WTC11 (cell line): ENCODE data around the gene PMP22. TPM values are rescaled to one million over a fixed set of nuclear protein-coding genes. Genes with fewer than 3 reads are reported as not detected.

Source experiments
- ATAC-seq: fragments of 200-7000 bp; cut with Tn5 transposase; 2 replicates; pipeline ENCODE4 v1.10.0; 2021; ENCODE audit warnings: mild to moderate bottlenecking, moderate library complexity
- CTCF ChIA-PET: fragments of 300-600 bp; sonication (Branson Sonifier 250); formaldehyde crosslinking; loops from one replicate; lab custom pipeline; 2021; ENCODE audit warnings: antibody characterized with exemption; lab: Charles Lee
- POLR2A ChIA-PET: fragments of 350-600 bp; sonication (Branson Sonifier 250); formaldehyde crosslinking; loops from one replicate; lab custom pipeline; 2021; ENCODE audit warnings: antibody characterized with exemption; lab: Charles Lee
- DNase-seq: peaks from one replicate; pipeline ENCODE4 v3.0.0; 2021; ENCODE audit warnings: low spot score
- H3K27ac Mint-ChIP-seq: 2 replicates; pipeline ENCODE4 v1.8.0; 2021; ENCODE audit warnings: mixed read lengths
- H3K27me3 Mint-ChIP-seq: 2 replicates; pipeline ENCODE4 v1.8.0; 2021; ENCODE audit warnings: low read depth, mild to moderate bottlenecking, moderate library complexity, mixed read lengths
- H3K36me3 Mint-ChIP-seq: 2 replicates; pipeline ENCODE4 v1.8.0; 2021; ENCODE audit warnings: mixed read lengths
- H3K4me1 Mint-ChIP-seq: 2 replicates; pipeline ENCODE4 v1.8.0; 2022; ENCODE audit warnings: mixed read lengths
- H3K4me3 Mint-ChIP-seq: 2 replicates; pipeline ENCODE4 v1.8.0; 2021; ENCODE audit warnings: mild to moderate bottlenecking, moderate library complexity, mixed read lengths
- H3K9me3 Mint-ChIP-seq: 2 replicates; pipeline ENCODE4 v1.8.0; 2021; ENCODE audit warnings: mixed read lengths
- CBFB ChIP-seq: sonication (generic); formaldehyde crosslinking; IDR thresholded peaks from 2 replicates; pipeline ENCODE4 v1.8.1; 2022; ENCODE audit warnings: mild to moderate bottlenecking, low read depth, missing genetic modification reagents
- FOXP1 ChIP-seq: sonication (generic); formaldehyde crosslinking; IDR thresholded peaks from 2 replicates; pipeline ENCODE4 v1.8.0; 2022; ENCODE audit warnings: missing genetic modification reagents, mild to moderate bottlenecking, moderate library complexity, borderline replicate concordance
- IRF2 ChIP-seq: sonication (generic); formaldehyde crosslinking; IDR thresholded peaks from 2 replicates; pipeline ENCODE4 v1.8.0; 2022; ENCODE audit warnings: low read depth, missing genetic modification reagents, borderline replicate concordance
- PRRX2 ChIP-seq: fragments of 250-450 bp; sonication (Bioruptor Pico); IDR thresholded peaks from 2 replicates; pipeline ENCODE4 v1.8.0; 2021; ENCODE audit warnings: mild to moderate bottlenecking
- ZBTB21 ChIP-seq: sonication (generic); formaldehyde crosslinking; IDR thresholded peaks from 2 replicates; pipeline ENCODE4 v1.8.1; 2023; ENCODE audit warnings: mild to moderate bottlenecking, missing genetic modification reagents, borderline replicate concordance
- ZNF219 ChIP-seq: sonication (generic); formaldehyde crosslinking; IDR thresholded peaks from 2 replicates; pipeline ENCODE4 v1.8.0; 2023; ENCODE audit warnings: missing genetic modification reagents, mild to moderate bottlenecking, borderline replicate concordance
- ZNF263 ChIP-seq: sonication (generic); formaldehyde crosslinking; IDR thresholded peaks from 2 replicates; pipeline ENCODE4 v1.8.1; 2022; ENCODE audit warnings: low read depth, mild to moderate bottlenecking, moderate library complexity, missing genetic modification reagents
- ZNF423 ChIP-seq: fragments of 250-450 bp; sonication (Bioruptor Pico); IDR thresholded peaks from 2 replicates; pipeline ENCODE4 v2.1.2; 2022; ENCODE audit warnings: mild to moderate bottlenecking, moderate library complexity
- total RNA-seq: library from RNA; stranded (reverse); gene quantifications from 3 replicates; pipeline ENCODE4 v1.2.3, GENCODE V29; 2021
- TF ChIP-seq, protein P1 (sequence below): fragments of 250-450 bp; sonication (Bioruptor Pico); IDR thresholded peaks from 2 replicates; pipeline ENCODE4 v1.9.0; 2021; ENCODE audit warnings: mild to moderate bottlenecking
- TF ChIP-seq, protein P2 (sequence below): fragments of 250-450 bp; sonication (Bioruptor Pico); IDR thresholded peaks from 2 replicates; pipeline ENCODE4 v2.1.2; 2022; ENCODE audit warnings: mild to moderate bottlenecking, moderate library complexity
- TF ChIP-seq, protein P3 (sequence below): sonication (generic); formaldehyde crosslinking; IDR thresholded peaks from 2 replicates; pipeline ENCODE4 v1.8.0; 2022; ENCODE audit warnings: mild to moderate bottlenecking, missing genetic modification reagents
- TF ChIP-seq, protein P4 (sequence below): fragments of 250-450 bp; sonication (Bioruptor Pico); IDR thresholded peaks from 2 replicates; pipeline ENCODE4 v1.9.0; 2021; ENCODE audit warnings: moderate library complexity, mild to moderate bottlenecking, inconsistent platforms, borderline replicate concordance
- TF ChIP-seq, protein P5 (sequence below): sonication (generic); formaldehyde crosslinking; IDR thresholded peaks from 2 replicates; pipeline ENCODE4 v1.8.0; 2022; ENCODE audit warnings: missing genetic modification reagents
- TF ChIP-seq, protein P6 (sequence below): sonication (generic); formaldehyde crosslinking; IDR thresholded peaks from 2 replicates; pipeline ENCODE4 v1.8.1; 2022; ENCODE audit warnings: low read depth, missing genetic modification reagents, borderline replicate concordance
- TF ChIP-seq, protein P7 (sequence below): sonication (generic); formaldehyde crosslinking; IDR thresholded peaks from 2 replicates; pipeline ENCODE4 v1.8.1; 2022; ENCODE audit warnings: mild to moderate bottlenecking, missing genetic modification reagents, moderate library complexity, borderline replicate concordance

PMP22 gene
- total RNA-seq, 1 experiment from 2014 or later, result 3.0 TPM

DNA sequence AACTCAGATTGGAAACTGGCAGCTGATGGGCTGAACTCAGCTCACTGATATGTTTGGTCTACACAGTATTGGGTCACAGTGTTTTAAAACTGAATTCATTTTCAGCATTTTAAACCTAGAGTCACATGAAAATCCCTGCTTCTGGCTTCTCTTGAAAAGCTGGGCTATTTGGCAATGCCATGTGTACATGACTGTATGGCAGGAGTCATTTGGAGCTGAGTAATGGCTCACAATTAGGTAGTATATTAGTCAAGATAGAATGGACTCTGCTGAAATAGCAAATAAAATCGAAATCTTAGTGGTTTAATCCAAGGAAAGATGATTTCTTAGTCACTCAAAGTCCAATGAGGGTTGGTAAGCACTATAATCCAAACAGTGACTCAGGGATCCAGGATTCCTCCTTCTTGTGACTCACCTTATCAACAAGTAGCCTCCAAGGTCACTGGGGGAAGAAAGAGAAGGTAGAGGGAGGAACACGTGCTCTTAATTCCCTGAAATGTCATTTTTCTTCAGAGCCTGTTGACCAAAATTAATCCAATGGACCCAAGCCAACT, 13.9 kb upstream of the PMP22 start (continued):
- no peak for TF ChIP-seq PRRX2 (CRISPR knock-in tag)

DNA sequence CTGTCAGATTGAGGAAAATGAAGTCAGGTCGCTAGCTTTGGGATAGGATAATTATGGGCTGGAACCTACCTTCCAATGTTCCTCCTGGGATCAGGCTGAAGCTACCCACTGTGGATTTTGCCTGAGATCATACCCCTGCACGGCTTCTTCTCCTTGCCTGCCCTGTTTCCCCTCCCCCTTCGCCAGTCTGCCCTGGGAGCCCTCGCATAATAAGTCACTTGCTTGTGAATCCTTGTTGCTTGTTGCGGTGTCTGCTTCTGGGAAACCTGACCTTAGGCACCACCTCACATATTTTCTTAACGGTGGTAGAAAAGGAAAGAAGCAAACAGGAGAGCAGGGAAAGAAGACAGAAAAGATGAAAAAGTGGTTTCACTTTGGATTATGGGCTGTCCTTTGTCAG, 13.3 kb upstream of the PMP22 start:
- peak; percentile 36 for ATAC-seq
- POLR2A ChIA-PET, result no interaction called here
- Mint-ChIP-seq H3K9me3 (peaks cover 37% of the 10 kb centered on the region), H3K27ac (no peak overlapping the region), H3K4me1 (peaks cover 9% of the 10 kb centered on the region), H3K27me3 (peaks cover 9% of the 10 kb centered on the region), H3K4me3 (0 out of 2 replicates have a peak overlapping the region, but pooled peaks have one; percentile 1), H3K36me3 (peaks cover 9% of the 10 kb centered on the region; the same call in 1 of the 2 replicates)
- no peak for DNase-seq
- TF ChIP-seq ZNF219 (CRISPR knock-in tag), result no peak
- CTCF ChIA-PET, result interaction anchor here (1.1 to 1.5 kb wide), 2 partner anchors 16 to 225 kb away, joined by 4 to 5 read pairs; no protein-coding TSS in a partner anchor

DNA sequence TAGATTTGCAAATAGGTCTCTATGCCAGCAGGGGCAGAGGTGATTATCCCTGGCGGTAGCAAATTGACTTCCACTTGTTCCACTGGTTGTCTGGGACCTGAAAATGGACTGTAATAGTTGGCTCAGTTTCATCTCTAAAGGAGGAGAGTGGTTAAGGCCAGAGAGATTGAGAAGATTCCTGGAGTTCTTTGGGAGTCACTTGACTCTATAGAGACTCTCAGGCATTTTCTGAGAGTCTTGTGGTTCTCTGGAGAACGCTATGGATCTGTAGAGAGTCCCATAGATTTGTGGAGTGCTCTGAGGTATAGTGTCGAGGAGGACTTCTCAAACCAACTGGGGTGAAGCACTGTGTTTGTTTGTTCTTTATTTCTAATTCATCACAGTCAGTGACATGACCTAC, 8.9 kb upstream of the PMP22 start:
- peaks cover 9% of the 10 kb centered on the region; the same call in 1 of the 2 replicates for H3K36me3 Mint-ChIP-seq
- ATAC-seq, result no peak
- no peak overlapping the region for H3K27ac Mint-ChIP-seq
- ChIA-PET CTCF (no interaction called here), POLR2A (no interaction called here)
- no peak for DNase-seq
- peaks cover 9% of the 10 kb centered on the region for H3K27me3 Mint-ChIP-seq
- H3K4me3 Mint-ChIP-seq, result no peak overlapping the region
- TF ChIP-seq ZNF263 (CRISPR knock-in tag) (no peak), PRRX2 (CRISPR knock-in tag) (no peak)
- peaks cover 9% of the 10 kb centered on the region for H3K4me1 Mint-ChIP-seq
- H3K9me3 Mint-ChIP-seq, result peaks cover 30% of the 10 kb centered on the region

DNA sequence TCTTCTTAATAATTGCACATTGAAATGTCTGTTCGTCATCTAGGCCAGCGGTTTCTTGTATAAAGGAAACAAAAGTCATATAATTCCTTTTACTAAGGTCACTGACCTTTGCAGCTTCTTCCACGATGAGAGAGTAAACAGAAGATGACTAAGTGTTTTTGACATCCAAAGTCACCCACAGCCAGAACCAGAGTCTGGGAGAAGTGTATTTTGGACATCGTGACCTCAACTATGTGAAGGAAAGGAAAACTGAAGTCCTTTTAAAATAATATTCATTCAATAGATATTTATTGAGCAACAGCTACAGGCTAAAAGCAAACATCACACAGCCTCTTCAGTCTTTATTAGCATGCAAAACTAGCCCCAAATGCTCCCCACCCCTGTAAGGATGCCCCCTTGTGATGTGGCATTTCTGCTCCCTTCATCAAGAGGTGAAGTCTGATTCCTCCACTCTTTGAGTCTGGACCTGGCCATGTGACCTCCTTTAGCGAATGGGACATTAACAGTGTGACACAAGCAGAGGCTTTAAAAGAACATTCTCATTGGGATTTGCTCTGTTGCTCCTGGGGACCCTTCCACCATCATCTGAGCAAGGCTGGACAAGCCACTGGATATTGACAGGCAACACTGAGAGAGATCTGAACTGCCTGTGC, 8.1 kb upstream of the PMP22 start:
- DNase-seq (no peak), ATAC-seq (no peak)
- H3K27me3 Mint-ChIP-seq, result peaks cover 8% of the 10 kb centered on the region
- peaks cover 27% of the 10 kb centered on the region for H3K9me3 Mint-ChIP-seq
- no peak overlapping the region for H3K4me3 Mint-ChIP-seq
- ChIA-PET POLR2A (no interaction called here), CTCF (no interaction called here)
- H3K36me3 Mint-ChIP-seq, result peaks cover 9% of the 10 kb centered on the region; the same call in 1 of the 2 replicates
- H3K27ac Mint-ChIP-seq, result no peak overlapping the region
- H3K4me1 Mint-ChIP-seq, result peaks cover 5% of the 10 kb centered on the region
- TF ChIP-seq, protein P1, sequence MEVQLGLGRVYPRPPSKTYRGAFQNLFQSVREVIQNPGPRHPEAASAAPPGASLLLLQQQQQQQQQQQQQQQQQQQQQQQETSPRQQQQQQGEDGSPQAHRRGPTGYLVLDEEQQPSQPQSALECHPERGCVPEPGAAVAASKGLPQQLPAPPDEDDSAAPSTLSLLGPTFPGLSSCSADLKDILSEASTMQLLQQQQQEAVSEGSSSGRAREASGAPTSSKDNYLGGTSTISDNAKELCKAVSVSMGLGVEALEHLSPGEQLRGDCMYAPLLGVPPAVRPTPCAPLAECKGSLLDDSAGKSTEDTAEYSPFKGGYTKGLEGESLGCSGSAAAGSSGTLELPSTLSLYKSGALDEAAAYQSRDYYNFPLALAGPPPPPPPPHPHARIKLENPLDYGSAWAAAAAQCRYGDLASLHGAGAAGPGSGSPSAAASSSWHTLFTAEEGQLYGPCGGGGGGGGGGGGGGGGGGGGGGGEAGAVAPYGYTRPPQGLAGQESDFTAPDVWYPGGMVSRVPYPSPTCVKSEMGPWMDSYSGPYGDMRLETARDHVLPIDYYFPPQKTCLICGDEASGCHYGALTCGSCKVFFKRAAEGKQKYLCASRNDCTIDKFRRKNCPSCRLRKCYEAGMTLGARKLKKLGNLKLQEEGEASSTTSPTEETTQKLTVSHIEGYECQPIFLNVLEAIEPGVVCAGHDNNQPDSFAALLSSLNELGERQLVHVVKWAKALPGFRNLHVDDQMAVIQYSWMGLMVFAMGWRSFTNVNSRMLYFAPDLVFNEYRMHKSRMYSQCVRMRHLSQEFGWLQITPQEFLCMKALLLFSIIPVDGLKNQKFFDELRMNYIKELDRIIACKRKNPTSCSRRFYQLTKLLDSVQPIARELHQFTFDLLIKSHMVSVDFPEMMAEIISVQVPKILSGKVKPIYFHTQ (CRISPR knock-in tag), result no peak
- TF ChIP-seq, protein P2, sequence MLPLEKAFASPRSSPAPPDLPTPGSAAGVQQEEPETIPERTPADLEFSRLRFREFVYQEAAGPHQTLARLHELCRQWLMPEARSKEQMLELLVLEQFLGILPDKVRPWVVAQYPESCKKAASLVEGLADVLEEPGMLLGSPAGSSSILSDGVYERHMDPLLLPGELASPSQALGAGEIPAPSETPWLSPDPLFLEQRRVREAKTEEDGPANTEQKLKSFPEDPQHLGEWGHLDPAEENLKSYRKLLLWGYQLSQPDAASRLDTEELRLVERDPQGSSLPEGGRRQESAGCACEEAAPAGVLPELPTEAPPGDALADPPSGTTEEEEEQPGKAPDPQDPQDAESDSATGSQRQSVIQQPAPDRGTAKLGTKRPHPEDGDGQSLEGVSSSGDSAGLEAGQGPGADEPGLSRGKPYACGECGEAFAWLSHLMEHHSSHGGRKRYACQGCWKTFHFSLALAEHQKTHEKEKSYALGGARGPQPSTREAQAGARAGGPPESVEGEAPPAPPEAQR (CRISPR knock-in tag), result no peak
- TF ChIP-seq, protein P3, sequence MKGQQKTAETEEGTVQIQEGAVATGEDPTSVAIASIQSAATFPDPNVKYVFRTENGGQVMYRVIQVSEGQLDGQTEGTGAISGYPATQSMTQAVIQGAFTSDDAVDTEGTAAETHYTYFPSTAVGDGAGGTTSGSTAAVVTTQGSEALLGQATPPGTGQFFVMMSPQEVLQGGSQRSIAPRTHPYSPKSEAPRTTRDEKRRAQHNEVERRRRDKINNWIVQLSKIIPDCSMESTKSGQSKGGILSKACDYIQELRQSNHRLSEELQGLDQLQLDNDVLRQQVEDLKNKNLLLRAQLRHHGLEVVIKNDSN, result no peak
- no peak for TF ChIP-seq CBFB (CRISPR knock-in tag)
- TF ChIP-seq ZNF423 (CRISPR knock-in tag), result no peak
- TF ChIP-seq ZBTB21 (CRISPR knock-in tag), result no peak
- TF ChIP-seq, protein P4, sequence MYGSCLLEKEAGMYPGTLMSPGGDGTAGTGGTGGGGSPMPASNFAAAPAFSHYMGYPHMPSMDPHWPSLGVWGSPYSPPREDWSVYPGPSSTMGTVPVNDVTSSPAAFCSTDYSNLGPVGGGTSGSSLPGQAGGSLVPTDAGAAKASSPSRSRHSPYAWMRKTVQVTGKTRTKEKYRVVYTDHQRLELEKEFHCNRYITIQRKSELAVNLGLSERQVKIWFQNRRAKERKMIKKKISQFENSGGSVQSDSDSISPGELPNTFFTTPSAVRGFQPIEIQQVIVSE, result no peak
- TF ChIP-seq, protein P5, sequence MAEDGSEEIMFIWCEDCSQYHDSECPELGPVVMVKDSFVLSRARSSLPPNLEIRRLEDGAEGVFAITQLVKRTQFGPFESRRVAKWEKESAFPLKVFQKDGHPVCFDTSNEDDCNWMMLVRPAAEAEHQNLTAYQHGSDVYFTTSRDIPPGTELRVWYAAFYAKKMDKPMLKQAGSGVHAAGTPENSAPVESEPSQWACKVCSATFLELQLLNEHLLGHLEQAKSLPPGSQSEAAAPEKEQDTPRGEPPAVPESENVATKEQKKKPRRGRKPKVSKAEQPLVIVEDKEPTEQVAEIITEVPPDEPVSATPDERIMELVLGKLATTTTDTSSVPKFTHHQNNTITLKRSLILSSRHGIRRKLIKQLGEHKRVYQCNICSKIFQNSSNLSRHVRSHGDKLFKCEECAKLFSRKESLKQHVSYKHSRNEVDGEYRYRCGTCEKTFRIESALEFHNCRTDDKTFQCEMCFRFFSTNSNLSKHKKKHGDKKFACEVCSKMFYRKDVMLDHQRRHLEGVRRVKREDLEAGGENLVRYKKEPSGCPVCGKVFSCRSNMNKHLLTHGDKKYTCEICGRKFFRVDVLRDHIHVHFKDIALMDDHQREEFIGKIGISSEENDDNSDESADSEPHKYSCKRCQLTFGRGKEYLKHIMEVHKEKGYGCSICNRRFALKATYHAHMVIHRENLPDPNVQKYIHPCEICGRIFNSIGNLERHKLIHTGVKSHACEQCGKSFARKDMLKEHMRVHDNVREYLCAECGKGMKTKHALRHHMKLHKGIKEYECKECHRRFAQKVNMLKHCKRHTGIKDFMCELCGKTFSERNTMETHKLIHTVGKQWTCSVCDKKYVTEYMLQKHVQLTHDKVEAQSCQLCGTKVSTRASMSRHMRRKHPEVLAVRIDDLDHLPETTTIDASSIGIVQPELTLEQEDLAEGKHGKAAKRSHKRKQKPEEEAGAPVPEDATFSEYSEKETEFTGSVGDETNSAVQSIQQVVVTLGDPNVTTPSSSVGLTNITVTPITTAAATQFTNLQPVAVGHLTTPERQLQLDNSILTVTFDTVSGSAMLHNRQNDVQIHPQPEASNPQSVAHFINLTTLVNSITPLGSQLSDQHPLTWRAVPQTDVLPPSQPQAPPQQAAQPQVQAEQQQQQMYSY, result no peak
- TF ChIP-seq, protein P6, sequence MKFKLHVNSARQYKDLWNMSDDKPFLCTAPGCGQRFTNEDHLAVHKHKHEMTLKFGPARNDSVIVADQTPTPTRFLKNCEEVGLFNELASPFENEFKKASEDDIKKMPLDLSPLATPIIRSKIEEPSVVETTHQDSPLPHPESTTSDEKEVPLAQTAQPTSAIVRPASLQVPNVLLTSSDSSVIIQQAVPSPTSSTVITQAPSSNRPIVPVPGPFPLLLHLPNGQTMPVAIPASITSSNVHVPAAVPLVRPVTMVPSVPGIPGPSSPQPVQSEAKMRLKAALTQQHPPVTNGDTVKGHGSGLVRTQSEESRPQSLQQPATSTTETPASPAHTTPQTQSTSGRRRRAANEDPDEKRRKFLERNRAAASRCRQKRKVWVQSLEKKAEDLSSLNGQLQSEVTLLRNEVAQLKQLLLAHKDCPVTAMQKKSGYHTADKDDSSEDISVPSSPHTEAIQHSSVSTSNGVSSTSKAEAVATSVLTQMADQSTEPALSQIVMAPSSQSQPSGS (CRISPR knock-in tag), result no peak
- TF ChIP-seq, protein P7, sequence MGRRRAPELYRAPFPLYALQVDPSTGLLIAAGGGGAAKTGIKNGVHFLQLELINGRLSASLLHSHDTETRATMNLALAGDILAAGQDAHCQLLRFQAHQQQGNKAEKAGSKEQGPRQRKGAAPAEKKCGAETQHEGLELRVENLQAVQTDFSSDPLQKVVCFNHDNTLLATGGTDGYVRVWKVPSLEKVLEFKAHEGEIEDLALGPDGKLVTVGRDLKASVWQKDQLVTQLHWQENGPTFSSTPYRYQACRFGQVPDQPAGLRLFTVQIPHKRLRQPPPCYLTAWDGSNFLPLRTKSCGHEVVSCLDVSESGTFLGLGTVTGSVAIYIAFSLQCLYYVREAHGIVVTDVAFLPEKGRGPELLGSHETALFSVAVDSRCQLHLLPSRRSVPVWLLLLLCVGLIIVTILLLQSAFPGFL (CRISPR knock-in tag), result no peak
- TF ChIP-seq IRF2 (CRISPR knock-in tag), result no peak
- no peak for TF ChIP-seq FOXP1 (CRISPR knock-in tag)
